IPS-18a (cell line): ENCODE results near the gene DMD.

Experiments
- H3K27ac ChIP-seq: one replicate; pipeline ENCODE4 v1.5.1; 2013; ENCODE audit warnings: low read length
- H3K27me3 ChIP-seq: one replicate; pipeline ENCODE4 v1.6.1; 2013; ENCODE audit warnings: mild to moderate bottlenecking, low read length; ENCODE audit not compliant: control insufficient read depth, insufficient read depth
- H3K36me3 ChIP-seq: one replicate; pipeline ENCODE4 v1.6.1; 2013; ENCODE audit warnings: low read depth, low read length; ENCODE audit not compliant: control insufficient read depth
- H3K4me1 ChIP-seq: one replicate; pipeline ENCODE4 v1.6.1; 2013; ENCODE audit warnings: low read depth, low read length; ENCODE audit not compliant: control insufficient read depth
- H3K4me3 ChIP-seq: one replicate; pipeline ENCODE4 v1.5.1; 2013; ENCODE audit warnings: low read length
- H3K9ac ChIP-seq: one replicate; pipeline ENCODE4 v1.6.1; 2013; ENCODE audit warnings: mild to moderate bottlenecking, low read length, moderate library complexity
- H3K9me3 ChIP-seq: one replicate; pipeline ENCODE4 v1.6.1; 2013; ENCODE audit warnings: low read depth, low read length; ENCODE audit not compliant: control insufficient read depth

DMD gene

DNA sequence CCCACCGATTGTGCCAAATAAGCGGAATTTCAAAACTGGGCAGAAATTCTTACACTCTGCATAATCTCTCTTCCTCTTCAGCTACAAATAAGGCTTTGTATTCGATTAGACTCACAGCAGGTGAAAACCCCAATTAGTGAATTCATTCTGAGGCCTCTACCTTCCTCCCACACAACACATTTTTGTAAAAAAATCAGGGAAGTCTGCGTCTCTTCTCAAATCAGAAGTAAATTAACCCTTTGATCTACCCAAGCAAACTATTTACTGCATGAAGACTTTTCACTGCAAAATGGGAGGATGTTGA lies 1938.9 kb downstream of the DMD start:
- no peak overlapping the region for H3K4me3 ChIP-seq
- H3K27me3 ChIP-seq = no peaks in the 10 kb centered on the region
- peaks cover 11% of the 10 kb centered on the region for H3K9me3 ChIP-seq
- no peak overlapping the region for H3K27ac ChIP-seq
- peaks cover 8% of the 10 kb centered on the region for H3K4me1 ChIP-seq
- no peaks in the 10 kb centered on the region for H3K36me3 ChIP-seq
- H3K9ac ChIP-seq = no peak overlapping the region

DNA sequence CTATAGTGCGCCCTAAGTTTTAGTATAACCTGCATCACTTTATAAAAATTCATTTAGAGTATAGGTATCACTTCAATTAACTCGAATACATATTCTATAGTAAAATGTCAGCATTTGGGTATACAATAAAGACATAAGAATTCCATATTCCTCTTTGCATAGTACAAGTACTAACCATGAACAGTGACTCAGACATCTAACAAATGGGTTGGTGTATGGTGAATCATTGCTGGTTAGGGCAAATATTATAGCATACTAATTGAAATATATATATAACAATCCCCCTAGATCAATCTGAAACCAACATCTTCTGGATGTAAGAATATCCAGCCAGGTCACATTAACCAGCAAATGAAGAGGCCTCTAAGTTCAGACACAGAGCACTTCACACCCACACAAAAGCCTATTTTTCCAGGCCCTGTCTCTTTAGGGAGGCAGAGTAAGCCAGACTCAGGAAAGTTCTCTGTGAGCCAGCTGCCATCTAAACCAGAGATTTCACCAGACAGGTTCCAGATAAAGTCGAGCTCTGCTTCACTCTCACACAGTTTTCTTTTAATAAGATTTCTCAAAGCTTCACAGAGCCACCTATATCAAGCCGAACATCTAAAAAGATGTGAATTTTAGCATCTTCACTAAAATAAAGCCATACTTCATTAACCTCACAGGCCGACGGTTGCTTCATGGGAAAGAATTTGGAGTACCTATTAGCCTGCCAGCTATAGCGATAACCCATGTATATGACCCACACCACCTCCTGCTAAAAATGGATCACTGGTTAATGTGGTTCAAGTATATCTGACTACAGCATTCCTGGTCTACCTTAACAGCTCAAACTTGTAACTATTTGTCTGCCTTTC lies 1939.5 kb downstream of the DMD start:
- Histone ChIP-seq H3K9me3 (peaks cover 11% of the 10 kb centered on the region), H3K27ac (no peak overlapping the region), H3K4me3 (no peak overlapping the region), H3K4me1 (peaks cover 8% of the 10 kb centered on the region), H3K36me3 (no peaks in the 10 kb centered on the region), H3K9ac (no peak overlapping the region), H3K27me3 (no peaks in the 10 kb centered on the region)

DNA sequence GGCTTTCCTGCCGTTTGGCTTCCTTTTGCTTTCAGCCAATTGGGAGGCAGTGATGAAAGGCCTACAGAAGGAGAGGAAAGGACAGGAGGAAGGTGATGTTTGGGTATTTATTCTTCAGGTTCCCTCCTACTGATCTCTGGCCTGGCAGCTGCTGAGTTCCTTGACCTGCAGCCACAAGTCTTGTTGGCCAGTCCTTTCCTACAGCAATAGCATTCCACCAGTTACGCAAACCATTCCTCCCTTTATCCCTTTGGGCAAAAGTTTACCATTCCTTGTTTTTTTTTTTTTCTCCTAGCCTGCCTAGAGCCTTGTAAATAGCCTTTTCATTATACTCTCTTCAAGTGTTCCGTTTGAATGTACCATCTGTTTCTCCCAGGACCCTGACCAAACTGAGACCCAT lies 1941.4 kb downstream of the DMD start:
- peaks cover 8% of the 10 kb centered on the region for H3K4me1 ChIP-seq
- peaks cover 11% of the 10 kb centered on the region for H3K9me3 ChIP-seq
- H3K36me3 ChIP-seq = no peaks in the 10 kb centered on the region
- H3K27ac ChIP-seq = no peak overlapping the region
- H3K4me3 ChIP-seq = no peak overlapping the region
- no peak overlapping the region for H3K9ac ChIP-seq
- no peaks in the 10 kb centered on the region for H3K27me3 ChIP-seq

DNA sequence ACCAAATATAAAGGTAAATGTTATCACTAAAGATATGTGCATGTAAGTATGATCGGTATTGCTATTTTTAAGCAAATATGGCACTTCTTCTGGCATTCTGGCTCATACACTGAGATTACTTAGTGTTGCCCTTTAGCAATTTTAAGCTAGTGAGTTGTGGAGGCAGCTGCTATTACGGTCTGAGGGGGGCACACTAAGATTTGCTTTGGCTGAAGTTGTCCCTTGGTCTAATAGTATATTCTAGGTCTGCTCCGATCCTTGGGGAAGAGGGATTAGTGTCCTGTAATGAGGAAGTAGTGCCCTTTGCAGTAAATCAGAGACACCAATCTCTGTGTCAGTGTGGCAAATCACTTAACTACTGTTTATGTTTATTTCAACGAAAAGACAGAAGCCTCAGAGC lies 1943.0 kb downstream of the DMD start:
- H3K9me3 ChIP-seq = peaks cover 9% of the 10 kb centered on the region
- H3K4me3 ChIP-seq = no peak overlapping the region
- no peaks in the 10 kb centered on the region for H3K4me1 ChIP-seq
- H3K36me3 ChIP-seq = no peaks in the 10 kb centered on the region
- H3K9ac ChIP-seq = no peak overlapping the region
- H3K27me3 ChIP-seq = no peaks in the 10 kb centered on the region
- H3K27ac ChIP-seq = no peak overlapping the region

DNA sequence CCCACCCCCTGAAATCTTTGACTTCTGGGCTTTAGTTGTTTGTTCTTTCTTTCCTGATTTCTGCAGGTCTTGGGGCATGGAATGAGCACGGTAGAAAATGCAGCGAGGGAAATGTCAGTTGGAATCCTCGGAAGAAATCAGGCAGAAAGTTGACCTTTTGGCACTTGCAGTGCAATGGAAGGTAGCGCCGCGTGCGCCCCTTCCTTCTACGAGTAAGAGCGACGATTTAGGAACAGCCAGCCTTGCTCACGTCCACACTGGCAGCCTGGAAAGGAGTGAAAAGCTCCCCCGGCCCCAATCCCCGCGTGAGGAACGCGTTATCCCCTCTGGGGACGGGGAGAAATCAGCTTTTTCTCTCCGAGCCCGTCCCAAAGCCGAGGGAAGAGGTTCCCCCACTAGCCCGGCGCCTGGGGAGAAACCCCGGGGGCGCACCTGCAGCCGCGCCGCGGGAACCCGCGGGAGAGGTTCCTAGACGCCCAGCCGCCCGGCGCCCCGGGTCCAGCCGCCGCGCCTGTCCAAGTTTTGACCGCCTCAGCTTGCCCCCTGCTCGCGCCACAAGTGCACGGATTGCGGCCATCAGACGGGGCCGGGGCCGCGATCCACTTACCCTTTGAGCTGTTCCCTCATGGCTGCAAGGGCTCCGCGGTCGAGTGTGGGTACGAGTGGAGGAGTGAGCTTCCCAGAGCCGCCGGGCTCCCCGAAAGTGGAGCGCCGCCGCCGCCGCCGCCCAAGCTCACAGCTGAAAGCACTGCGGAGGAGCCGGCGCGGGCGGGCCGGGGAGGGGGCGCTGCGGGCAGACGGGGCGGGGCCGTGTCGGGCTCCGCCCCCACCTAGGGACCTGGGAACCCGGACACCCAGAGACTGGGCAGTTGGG lies 1944.9 kb downstream of the DMD start:
- H3K36me3 ChIP-seq = no peaks in the 10 kb centered on the region
- H3K9ac ChIP-seq = peak overlapping the region; percentile 1
- H3K27ac ChIP-seq = no peak overlapping the region
- H3K27me3 ChIP-seq = no peaks in the 10 kb centered on the region
- peaks cover 14% of the 10 kb centered on the region for H3K9me3 ChIP-seq
- H3K4me3 ChIP-seq = peak overlapping the region; percentile 65
- no peaks in the 10 kb centered on the region for H3K4me1 ChIP-seq

- Histone ChIP-seq H3K36me3 (no peaks in the 10 kb centered on the region), H3K27me3 (no peaks in the 10 kb centered on the region), H3K4me1 (no peaks in the 10 kb centered on the region), H3K9me3 (peaks cover 12% of the 10 kb centered on the region), H3K4me3 (no peak overlapping the region), H3K27ac (no peak overlapping the region), H3K9ac (no peak overlapping the region)
Observed at GRCh38 chrX:31265383-31265782, 1946.0 kb downstream of the DMD start.

DNA sequence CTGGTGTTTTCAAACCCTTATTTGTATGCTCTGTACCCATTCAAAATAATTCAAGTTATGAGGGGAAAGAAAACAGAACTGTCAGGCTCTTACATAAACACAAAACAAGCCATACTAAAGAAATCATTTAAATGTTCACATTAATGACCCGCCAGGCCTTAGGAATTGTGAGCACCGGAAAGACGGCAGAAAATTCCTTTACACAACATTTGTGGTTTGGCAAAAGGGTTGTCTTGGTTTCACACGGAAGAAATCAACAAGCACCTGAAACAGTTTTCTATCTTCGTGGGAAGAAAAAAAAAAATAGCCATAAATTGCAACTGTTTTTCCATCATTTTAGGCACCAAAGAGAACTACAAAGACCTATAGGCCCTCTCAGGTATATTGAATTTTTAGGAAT lies 1951.0 kb downstream of the DMD start:
- peaks cover 17% of the 10 kb centered on the region for H3K9me3 ChIP-seq
- H3K36me3 ChIP-seq = no peaks in the 10 kb centered on the region
- H3K4me1 ChIP-seq = no peaks in the 10 kb centered on the region
- H3K9ac ChIP-seq = no peak overlapping the region
- H3K27ac ChIP-seq = no peak overlapping the region
- H3K4me3 ChIP-seq = no peak overlapping the region
- H3K27me3 ChIP-seq = no peaks in the 10 kb centered on the region

DNA sequence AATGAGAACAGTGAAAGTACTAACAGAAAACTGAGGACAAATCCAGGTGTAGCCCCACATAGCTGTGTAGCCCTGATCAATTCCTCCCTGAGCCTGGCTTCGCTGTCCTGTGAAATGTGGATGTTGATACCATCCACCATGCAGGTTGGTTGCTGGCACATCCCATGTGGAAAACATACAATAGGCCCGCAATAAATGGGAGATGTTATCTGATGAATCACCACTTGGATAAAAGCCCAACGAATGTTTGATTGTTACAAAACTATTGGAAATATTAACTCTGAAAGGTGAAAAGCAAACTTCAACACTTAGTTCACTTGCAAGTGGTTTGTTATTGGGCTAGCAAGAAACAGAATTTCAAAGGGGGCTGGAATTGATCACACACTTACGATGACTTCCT lies 1953.2 kb downstream of the DMD start:
- no peak overlapping the region for H3K27ac ChIP-seq
- no peaks in the 10 kb centered on the region for H3K4me1 ChIP-seq
- no peak overlapping the region for H3K9ac ChIP-seq
- H3K9me3 ChIP-seq = peaks cover 23% of the 10 kb centered on the region
- no peaks in the 10 kb centered on the region for H3K36me3 ChIP-seq
- no peak overlapping the region for H3K4me3 ChIP-seq
- no peaks in the 10 kb centered on the region for H3K27me3 ChIP-seq

- H3K9ac ChIP-seq = no peak overlapping the region
- H3K27me3 ChIP-seq = no peaks in the 10 kb centered on the region
- no peaks in the 10 kb centered on the region for H3K4me1 ChIP-seq
- H3K4me3 ChIP-seq = no peak overlapping the region
- no peaks in the 10 kb centered on the region for H3K36me3 ChIP-seq
- no peak overlapping the region for H3K27ac ChIP-seq
- H3K9me3 ChIP-seq = peaks cover 24% of the 10 kb centered on the region
Observed at GRCh38 chrX:31255310-31256033, 1955.9 kb downstream of the DMD start.

DNA sequence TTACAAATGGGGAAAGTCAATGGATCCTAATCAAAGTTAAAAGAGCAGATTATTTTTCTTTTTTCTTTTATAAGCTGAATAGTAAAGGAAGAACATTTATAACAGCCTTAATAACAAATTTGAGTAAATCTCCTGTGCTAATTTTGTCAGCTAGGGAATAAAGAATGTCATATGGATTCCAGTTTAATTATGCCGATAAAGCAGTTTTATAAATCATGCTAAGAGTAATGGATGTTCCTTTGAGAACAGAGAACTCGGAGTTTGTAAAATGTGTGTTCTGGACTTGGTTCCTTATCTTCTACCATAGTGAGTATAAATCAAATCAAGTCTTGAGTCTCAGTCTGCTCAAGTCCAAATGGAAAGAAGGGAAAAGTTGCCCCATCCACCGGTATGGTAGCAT lies 1959.2 kb downstream of the DMD start:
- Histone ChIP-seq H3K36me3 (no peaks in the 10 kb centered on the region), H3K9me3 (peaks cover 27% of the 10 kb centered on the region), H3K4me3 (no peak overlapping the region)

GRCh38 chrX:31251336-31251735 lies 1960.0 kb downstream of the DMD start:
- Histone ChIP-seq H3K27me3 (no peaks in the 10 kb centered on the region), H3K9ac (no peak overlapping the region), H3K27ac (no peak overlapping the region), H3K9me3 (peaks cover 27% of the 10 kb centered on the region), H3K36me3 (no peaks in the 10 kb centered on the region), H3K4me1 (no peaks in the 10 kb centered on the region), H3K4me3 (no peak overlapping the region)

More for the DNA sequence above, 1959.2 kb downstream of the DMD start:
- no peak overlapping the region for H3K9ac ChIP-seq
- H3K4me1 ChIP-seq = no peaks in the 10 kb centered on the region
- no peak overlapping the region for H3K27ac ChIP-seq
- no peaks in the 10 kb centered on the region for H3K27me3 ChIP-seq
